IPS DF 6.9 (cell line): ENCODE measurements around the gene PRKAG2.
"Not testable (repeated sequence)": the region's sequence is repeated elsewhere in the genome, so short reads cannot be mapped to it uniquely, and the experiment has no call there.

ENCODE experiments used
- DNase-seq: peaks from one replicate; pipeline ENCODE4 v3.0.0-alpha.2; 2013; ENCODE audit warnings: low read depth, low spot score
- H3K27ac ChIP-seq: one replicate; pipeline ENCODE4 v1.5.1; 2013; ENCODE audit warnings: low read length, control low read depth
- H3K27me3 ChIP-seq: 2 replicates; pipeline ENCODE4 v1.6.1; 2013; ENCODE audit warnings: mild to moderate bottlenecking, low read length; ENCODE audit not compliant: control insufficient read depth, insufficient read depth
- H3K36me3 ChIP-seq: 2 replicates; pipeline ENCODE4 v1.6.1; 2013; ENCODE audit warnings: low read length; ENCODE audit not compliant: control insufficient read depth, insufficient read depth
- H3K4me1 ChIP-seq: 2 replicates; pipeline ENCODE4 v1.6.1; 2013; ENCODE audit warnings: low read length; ENCODE audit not compliant: control insufficient read depth, insufficient read depth
- H3K4me3 ChIP-seq: 2 replicates; pipeline ENCODE4 v1.5.1; 2013; ENCODE audit warnings: mild to moderate bottlenecking, low read length
- H3K9me3 ChIP-seq: 2 replicates; pipeline ENCODE4 v1.6.1; 2013; ENCODE audit warnings: low read length, inconsistent platforms; ENCODE audit not compliant: control insufficient read depth, insufficient read depth
- WGBS: extraction: QIAGEN DNeasy Blood & Tissue Kit; methylation state at CpG from one replicate; pipeline ENCODE4 v1.1.7; 2013; ENCODE audit warnings: mixed read lengths, missing lambda C conversion rate; ENCODE audit not compliant: insufficient read length, insufficient coverage; 5-methylcytosine and 5-hydroxymethylcytosine counted together

Gene PRKAG2

DNA sequence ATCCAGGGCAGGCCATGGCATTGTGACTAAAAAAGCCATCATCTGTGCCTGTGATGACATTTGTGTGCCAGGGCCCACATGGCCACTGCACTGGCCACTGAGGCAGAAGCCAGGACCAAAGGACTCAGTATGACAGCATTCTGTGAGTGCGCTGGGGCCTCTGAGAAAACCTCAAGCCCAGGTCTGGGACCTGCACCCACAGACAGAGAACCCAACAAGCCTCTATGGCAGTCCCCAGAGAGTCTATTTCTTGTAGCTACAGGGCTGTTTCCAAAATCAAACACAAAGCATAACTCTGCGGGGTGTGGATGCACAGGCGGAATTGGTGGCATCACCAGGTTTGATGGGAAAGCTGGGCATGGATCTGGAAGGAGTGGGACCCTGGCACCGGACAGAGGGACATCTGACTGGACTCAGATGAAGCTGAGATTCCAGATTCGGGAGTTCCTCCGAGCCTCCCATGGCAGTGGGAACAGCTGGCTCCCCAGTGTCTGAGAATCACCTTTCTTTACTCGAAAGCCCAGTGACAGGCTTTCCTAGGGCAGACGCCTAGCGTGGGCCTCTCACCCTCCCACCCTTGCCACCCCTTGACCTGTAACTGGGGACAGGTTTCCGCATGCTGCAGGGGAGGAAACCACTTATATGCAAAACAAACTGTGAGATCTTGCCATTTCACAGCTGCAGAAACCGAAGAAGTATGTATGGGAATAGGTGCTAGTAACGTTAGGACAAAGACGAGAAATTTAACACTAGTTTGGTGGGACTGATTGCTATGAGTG is 286.7 kb downstream of the PRKAG2 start:
- Histone ChIP-seq H3K9me3 (no peaks in the 10 kb centered on the region), H3K27me3 (no peaks in the 10 kb centered on the region), H3K27ac (no peak overlapping the region), H3K4me3 (no peak overlapping the region), H3K4me1 (no peaks in the 10 kb centered on the region), H3K36me3 (no peaks in the 10 kb centered on the region)
- WGBS: no CpG with 5 or more reads among the region's 13 CpGs
- no peak for DNase-seq

- WGBS: no CpG with 5 or more reads among the region's 9 CpGs
Measured at GRCh38 chr7:151588982-151589381, 287.9 kb downstream of the PRKAG2 start.

DNA sequence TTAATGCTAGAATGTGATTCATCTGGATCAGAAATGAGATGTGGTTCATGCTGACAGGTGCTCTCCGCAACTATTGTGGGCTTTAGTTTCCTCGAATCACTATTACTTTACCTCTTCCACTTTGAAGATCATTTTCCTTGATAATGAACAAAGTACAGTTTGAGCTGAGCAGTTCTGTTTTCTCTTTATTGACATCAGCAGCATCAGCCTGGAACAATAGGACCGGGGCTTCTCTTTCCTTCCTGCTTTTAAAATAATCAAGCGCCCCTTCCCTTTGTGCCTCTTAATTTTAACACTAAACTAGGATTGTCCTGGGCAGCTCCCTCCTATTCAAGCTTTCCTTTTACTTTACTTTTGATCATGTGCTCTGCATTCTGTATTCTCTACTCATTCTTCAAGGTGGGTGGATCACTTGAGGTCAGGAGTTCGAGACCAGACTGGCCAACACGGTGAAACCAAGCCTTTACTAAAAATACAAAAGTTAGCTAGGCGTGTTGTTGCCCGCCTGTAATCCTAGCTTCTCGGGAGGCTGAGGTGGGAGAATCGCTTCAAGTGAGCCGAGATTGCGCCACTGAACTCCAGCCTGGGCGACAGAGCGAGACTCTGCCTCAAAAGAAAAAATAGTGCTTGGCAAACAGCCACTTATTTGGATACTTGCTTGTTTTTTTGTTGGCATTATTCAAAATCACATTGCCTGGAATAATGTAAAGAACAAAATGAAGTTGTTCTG is 290.2 kb downstream of the PRKAG2 start:
- WGBS: no CpG with 5 or more reads among the region's 14 CpGs
- no peak for DNase-seq
- H3K27me3 ChIP-seq: no peaks in the 10 kb centered on the region
- H3K36me3 ChIP-seq: no peaks in the 10 kb centered on the region
- H3K4me1 ChIP-seq: no peaks in the 10 kb centered on the region
- H3K4me3 ChIP-seq: no peak overlapping the region
- no peak overlapping the region for H3K27ac ChIP-seq
- H3K9me3 ChIP-seq: no peaks in the 10 kb centered on the region

More at GRCh38 chr7:151588982-151589381, 287.9 kb downstream of the PRKAG2 start:
- no peaks in the 10 kb centered on the region for H3K9me3 ChIP-seq
- H3K36me3 ChIP-seq: no peaks in the 10 kb centered on the region
- no peak overlapping the region for H3K27ac ChIP-seq
- no peak overlapping the region for H3K4me3 ChIP-seq
- H3K4me1 ChIP-seq: no peaks in the 10 kb centered on the region
- DNase-seq: no peak
- no peaks in the 10 kb centered on the region for H3K27me3 ChIP-seq

DNA sequence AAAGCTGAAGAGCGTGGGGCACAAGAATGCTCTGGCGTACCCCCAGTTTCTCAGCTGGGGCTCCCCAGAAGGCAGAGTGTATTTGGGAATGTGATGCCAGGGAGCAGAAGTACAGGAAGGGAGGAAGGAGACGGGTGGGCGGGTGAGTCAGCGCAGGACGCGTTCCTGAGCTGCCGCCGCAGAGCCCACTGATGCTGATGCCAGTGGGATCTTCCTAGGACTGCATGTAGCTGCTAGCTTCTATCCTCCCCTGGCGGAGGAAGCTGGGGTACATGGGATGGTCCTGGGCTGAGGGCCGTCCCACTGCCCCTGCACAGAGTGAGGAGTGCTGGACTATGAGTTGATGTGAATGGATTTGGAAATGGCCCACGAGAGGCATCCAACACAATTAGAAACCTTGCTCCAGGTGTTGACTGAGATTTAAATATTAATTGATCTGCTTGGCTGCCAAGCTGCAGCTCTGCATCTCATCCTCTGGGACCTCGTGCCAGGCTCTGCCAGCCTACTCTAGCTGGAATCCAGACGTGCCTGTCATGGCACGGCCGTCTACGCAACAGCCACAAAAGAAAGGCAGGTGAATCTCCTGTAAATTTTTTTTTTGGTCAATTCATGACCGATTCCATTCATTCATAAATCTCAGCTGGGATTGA is 291.0 kb downstream of the PRKAG2 start:
- Histone ChIP-seq H3K27me3 (no peaks in the 10 kb centered on the region), H3K36me3 (no peaks in the 10 kb centered on the region), H3K4me1 (no peaks in the 10 kb centered on the region), H3K27ac (no peak overlapping the region), H3K9me3 (no peaks in the 10 kb centered on the region), H3K4me3 (no peak overlapping the region; the same call in 1 of the 2 replicates)
- no CpG with 5 or more reads among the region's 18 CpGs for WGBS
- DNase-seq: no peak

DNA sequence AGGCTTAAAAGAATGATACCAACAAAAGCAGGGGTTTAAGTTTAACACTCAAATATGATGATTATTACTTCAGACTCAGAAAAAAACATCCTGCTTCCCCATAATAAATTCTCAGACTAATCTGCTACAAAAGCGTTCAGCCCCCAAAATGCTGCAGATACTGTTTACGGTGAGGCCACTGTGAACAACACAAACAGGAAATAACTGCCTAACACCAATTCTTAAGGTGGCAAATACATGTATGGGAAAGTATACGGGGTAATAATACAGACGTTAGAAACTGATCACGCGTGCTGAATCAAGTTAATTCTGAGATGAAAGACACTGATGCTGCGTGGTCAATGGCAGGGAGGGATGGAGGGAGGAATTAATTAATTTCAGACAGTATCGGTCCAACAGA is 295.2 kb downstream of the PRKAG2 start:
- DNase-seq: no peak
- Histone ChIP-seq H3K27ac (no peak overlapping the region), H3K4me1 (no peaks in the 10 kb centered on the region), H3K4me3 (no peak overlapping the region), H3K9me3 (no peaks in the 10 kb centered on the region), H3K27me3 (no peaks in the 10 kb centered on the region), H3K36me3 (no peaks in the 10 kb centered on the region)
- no CpG with 5 or more reads among the region's 8 CpGs for WGBS

- no CpG with 5 or more reads among the region's 2 CpGs for WGBS
- Histone ChIP-seq H3K4me1 (no peaks in the 10 kb centered on the region), H3K27me3 (no peaks in the 10 kb centered on the region), H3K27ac (no peak overlapping the region), H3K4me3 (no peak overlapping the region), H3K36me3 (no peaks in the 10 kb centered on the region), H3K9me3 (no peaks in the 10 kb centered on the region)
- no peak for DNase-seq
Measured at GRCh38 chr7:151579644-151580043, 297.3 kb downstream of the PRKAG2 start.

- no CpG with 5 or more reads among the region's 7 CpGs for WGBS
- no peak overlapping the region for H3K27ac ChIP-seq
- no peaks in the 10 kb centered on the region for H3K27me3 ChIP-seq
- no peak overlapping the region for H3K4me3 ChIP-seq
- H3K9me3 ChIP-seq: no peaks in the 10 kb centered on the region
- no peak for DNase-seq
- no peaks in the 10 kb centered on the region for H3K36me3 ChIP-seq
- H3K4me1 ChIP-seq: no peaks in the 10 kb centered on the region
Measured at GRCh38 chr7:151575410-151575809, 301.5 kb downstream of the PRKAG2 start.

DNA sequence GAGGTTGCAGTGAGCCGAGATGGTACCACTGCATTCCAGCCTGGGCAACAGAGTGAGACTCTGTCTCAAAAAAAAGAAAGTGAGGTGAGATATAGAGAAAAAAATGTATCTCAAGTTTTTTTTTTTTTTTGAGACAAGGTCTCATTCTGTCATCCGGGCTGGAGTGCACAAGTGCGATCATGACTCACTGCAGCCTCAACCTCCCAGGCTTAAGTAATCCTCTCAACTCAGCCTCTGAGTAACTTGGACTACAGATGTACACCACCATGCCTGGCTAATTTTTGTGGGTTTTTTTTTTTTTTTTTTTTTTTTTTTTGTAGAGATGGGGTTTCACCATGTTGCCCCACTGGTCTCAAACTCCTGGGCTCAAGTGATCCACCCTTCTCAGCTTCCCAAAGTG is 303.9 kb downstream of the PRKAG2 start:
- DNase-seq, H3K4me1 ChIP-seq, H3K27me3 ChIP-seq, H3K36me3 ChIP-seq, H3K27ac ChIP-seq, H3K4me3 ChIP-seq, H3K9me3 ChIP-seq: not testable (repeated sequence)
- WGBS: no CpG with 5 or more reads among the region's 3 CpGs

GRCh38 chr7:151572136-151572535 is 304.8 kb downstream of the PRKAG2 start:
- no peaks in the 10 kb centered on the region for H3K27me3 ChIP-seq
- DNase-seq: no peak
- no peak overlapping the region for H3K27ac ChIP-seq
- 0 out of 2 replicates have a peak, but pooled peaks cover 1% of the 10 kb centered on the region for H3K4me1 ChIP-seq
- H3K36me3 ChIP-seq: no peaks in the 10 kb centered on the region
- no CpG with 5 or more reads among the region's 2 CpGs for whole genome bisulfite sequencing
- H3K4me3 ChIP-seq: no peak overlapping the region
- H3K9me3 ChIP-seq: no peaks in the 10 kb centered on the region

- Histone ChIP-seq H3K27ac (no peak overlapping the region), H3K36me3 (no peaks in the 10 kb centered on the region), H3K4me3 (no peak overlapping the region), H3K9me3 (no peaks in the 10 kb centered on the region), H3K4me1 (peaks cover 3% of the 10 kb centered on the region), H3K27me3 (no peaks in the 10 kb centered on the region)
- no CpG with 5 or more reads among the region's 5 CpGs for WGBS
- no peak for DNase-seq
Measured at GRCh38 chr7:151571471-151571870, 305.4 kb downstream of the PRKAG2 start.
